Loucy (cell line): ENCODE results near the gene KIAA1210.

ENCODE experiments used
- EZH2phosphoT487 ChIP-seq: fragments of 200-600 bp; IDR thresholded peaks from 2 replicates; pipeline ENCODE4 v1.6.1; 2018; ENCODE audit warnings: antibody characterized with exemption, mild to moderate bottlenecking, moderate library complexity, borderline replicate concordance
- TF ChIP-seq, protein P1 (sequence below): fragments of 200-600 bp; sonication (generic); conservative IDR thresholded peaks from 2 replicates; pipeline ENCODE4 v1.5.1; 2014; ENCODE audit warnings: mild to moderate bottlenecking, antibody characterized with exemption, low read length

GRCh38 chrX:119072744-119073143 is 54.9 kb downstream of the KIAA1210 start, which contains the start of gene CT47C1:
- TF ChIP-seq, protein P1, sequence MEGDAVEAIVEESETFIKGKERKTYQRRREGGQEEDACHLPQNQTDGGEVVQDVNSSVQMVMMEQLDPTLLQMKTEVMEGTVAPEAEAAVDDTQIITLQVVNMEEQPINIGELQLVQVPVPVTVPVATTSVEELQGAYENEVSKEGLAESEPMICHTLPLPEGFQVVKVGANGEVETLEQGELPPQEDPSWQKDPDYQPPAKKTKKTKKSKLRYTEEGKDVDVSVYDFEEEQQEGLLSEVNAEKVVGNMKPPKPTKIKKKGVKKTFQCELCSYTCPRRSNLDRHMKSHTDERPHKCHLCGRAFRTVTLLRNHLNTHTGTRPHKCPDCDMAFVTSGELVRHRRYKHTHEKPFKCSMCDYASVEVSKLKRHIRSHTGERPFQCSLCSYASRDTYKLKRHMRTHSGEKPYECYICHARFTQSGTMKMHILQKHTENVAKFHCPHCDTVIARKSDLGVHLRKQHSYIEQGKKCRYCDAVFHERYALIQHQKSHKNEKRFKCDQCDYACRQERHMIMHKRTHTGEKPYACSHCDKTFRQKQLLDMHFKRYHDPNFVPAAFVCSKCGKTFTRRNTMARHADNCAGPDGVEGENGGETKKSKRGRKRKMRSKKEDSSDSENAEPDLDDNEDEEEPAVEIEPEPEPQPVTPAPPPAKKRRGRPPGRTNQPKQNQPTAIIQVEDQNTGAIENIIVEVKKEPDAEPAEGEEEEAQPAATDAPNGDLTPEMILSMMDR: no peak
- no peak for TF ChIP-seq EZH2phosphoT487
